ENCODE measurements around the gene PIGU. TPM values are rescaled to one million over a fixed set of nuclear protein-coding genes. Genes with fewer than 3 reads are reported as not detected.

Gene PIGU
- total and polyA plus RNA-seq, 8 donors, result 4.1 to 20.4 (median 7.9) TPM

DNA sequence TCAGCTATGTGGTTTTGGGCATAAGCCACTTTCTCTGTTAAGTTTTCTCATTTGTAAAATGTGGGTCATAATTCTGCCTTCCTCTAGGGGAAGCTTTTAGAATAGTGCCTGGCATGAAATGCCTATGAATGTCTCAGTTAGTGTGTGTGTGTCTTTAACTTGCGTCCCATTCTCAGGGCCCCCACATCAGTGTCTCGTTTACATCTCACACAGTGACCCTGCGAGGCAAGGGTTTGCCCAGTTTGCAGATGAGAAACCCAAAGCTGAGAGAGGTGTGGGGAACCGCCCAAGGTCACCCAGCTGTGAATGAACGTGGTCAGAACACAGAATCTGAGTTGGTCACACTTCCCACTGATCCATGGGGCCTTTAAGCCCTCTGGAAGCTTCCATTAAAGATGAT, 146.6 kb downstream of the PIGU start:
- DNase-seq (peak in 1 of 6 donors; percentile 30), FAIRE-seq (no peak), ATAC-seq (no peak)
- no peaks in the 10 kb centered on the region for H3K27me3 ChIP-seq
- WGBS, 2 donors, result 61 to 74% methylated on average over 5 of the region's 5 CpGs
- peaks cover 0 to 17% (median 6%) of the 10 kb centered on the region in 3 donors for H3K4me1 ChIP-seq
- no peak overlapping the region for H3K4me3 ChIP-seq
- intact Hi-C loops (cut with DNase I), result loop anchor here in 1 of 3 donors (10.0 kb wide), 1 partner anchor 234 kb away; no protein-coding TSS in a partner anchor
- peaks cover 0 to 48% (median 13%) of the 10 kb centered on the region in 3 donors for H3K36me3 ChIP-seq
- no peaks in the 10 kb centered on the region for H3K9me3 ChIP-seq
- H3K27ac ChIP-seq, result no peak overlapping the region
- TF ChIP-seq, protein P1, sequence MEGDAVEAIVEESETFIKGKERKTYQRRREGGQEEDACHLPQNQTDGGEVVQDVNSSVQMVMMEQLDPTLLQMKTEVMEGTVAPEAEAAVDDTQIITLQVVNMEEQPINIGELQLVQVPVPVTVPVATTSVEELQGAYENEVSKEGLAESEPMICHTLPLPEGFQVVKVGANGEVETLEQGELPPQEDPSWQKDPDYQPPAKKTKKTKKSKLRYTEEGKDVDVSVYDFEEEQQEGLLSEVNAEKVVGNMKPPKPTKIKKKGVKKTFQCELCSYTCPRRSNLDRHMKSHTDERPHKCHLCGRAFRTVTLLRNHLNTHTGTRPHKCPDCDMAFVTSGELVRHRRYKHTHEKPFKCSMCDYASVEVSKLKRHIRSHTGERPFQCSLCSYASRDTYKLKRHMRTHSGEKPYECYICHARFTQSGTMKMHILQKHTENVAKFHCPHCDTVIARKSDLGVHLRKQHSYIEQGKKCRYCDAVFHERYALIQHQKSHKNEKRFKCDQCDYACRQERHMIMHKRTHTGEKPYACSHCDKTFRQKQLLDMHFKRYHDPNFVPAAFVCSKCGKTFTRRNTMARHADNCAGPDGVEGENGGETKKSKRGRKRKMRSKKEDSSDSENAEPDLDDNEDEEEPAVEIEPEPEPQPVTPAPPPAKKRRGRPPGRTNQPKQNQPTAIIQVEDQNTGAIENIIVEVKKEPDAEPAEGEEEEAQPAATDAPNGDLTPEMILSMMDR (IDR thresholded peaks at IDR 0.05), result no peak

- FAIRE-seq (no peak), DNase-seq (peak in 1 of 6 donors; percentile 15), ATAC-seq (no peak)
- Histone ChIP-seq H3K4me1 (peaks cover 0 to 18% (median 6%) of the 10 kb centered on the region in 3 donors), H3K9me3 (no peaks in the 10 kb centered on the region), H3K27ac (no peak overlapping the region), H3K4me3 (no peak overlapping the region), H3K27me3 (no peaks in the 10 kb centered on the region), H3K36me3 (peaks cover 0 to 42% (median 9%) of the 10 kb centered on the region in 3 donors)
- TF ChIP-seq, protein P1 (IDR thresholded peaks at IDR 0.05), result no peak
- intact Hi-C loops (cut with DNase I), result loop anchor here in 1 of 3 donors (10.0 kb wide), 2 partner anchors 215 to 235 kb away; no protein-coding TSS in a partner anchor
- 85 to 91% methylated on average over 3 of the region's 3 CpGs for WGBS, 2 donors
Measured at GRCh38 chr20:34529742-34530141, 147.2 kb downstream of the PIGU start.

DNA sequence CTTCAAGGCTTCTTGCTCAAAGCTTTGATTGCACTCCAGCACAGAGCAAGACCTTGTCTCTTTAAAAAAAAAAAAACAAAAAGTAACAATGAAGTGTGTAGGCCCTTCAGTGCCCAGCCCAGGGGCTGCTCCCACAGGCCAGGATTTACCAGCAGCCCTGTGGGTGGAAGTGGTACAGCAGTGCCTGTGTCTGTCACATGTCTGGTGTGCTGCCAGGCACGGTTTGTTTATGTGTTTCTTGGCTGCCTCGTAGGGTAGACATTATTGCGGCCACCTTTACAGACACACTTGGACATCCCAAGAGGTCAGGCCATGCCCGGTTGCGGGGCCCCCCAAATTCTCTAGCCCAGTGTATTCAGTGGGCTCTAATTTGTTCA, 148.0 kb downstream of the PIGU start:
- FAIRE-seq, result no peak
- ATAC-seq, result peak in 1 of 4 donors; percentile 24
- Histone ChIP-seq H3K27me3 (no peaks in the 10 kb centered on the region), H3K9me3 (no peaks in the 10 kb centered on the region), H3K4me1 (peaks cover 0 to 18% (median 6%) of the 10 kb centered on the region in 3 donors), H3K4me3 (no peak overlapping the region), H3K36me3 (peaks cover 0 to 33% (median 9%) of the 10 kb centered on the region in 3 donors), H3K27ac (peak overlapping the region in 1 of 4 donors; percentile 9)
- TF ChIP-seq, protein P1 (IDR thresholded peaks at IDR 0.05), result no peak
- peak in 2 of 6 donors; percentile 15 to 34 for DNase-seq
- 46 to 47% methylated on average over 5 of the region's 5 CpGs for WGBS, 2 donors
- intact Hi-C loops (cut with DNase I), result loop anchor here in 1 of 3 donors (10.0 kb wide), 1 partner anchor 214 kb away; no protein-coding TSS in a partner anchor

DNA sequence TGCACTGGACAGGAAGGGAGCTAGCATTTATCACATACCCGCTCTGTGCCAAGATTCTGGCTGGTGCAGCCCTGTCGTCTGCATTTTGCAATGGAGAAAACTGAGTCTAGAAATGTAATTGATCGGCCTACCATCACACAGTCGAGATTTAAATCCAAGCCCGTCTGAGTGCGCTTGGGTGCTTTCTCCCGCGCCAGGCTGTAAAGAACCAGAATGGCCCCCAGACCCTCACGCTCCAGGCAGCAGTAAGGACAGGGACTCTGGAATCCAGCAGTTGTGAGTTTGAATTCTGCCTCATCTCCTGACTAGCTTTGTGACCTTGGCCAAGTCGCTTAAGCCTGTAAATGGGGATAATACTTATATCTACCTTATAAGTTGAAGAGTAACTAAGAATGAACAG, 149.9 kb downstream of the PIGU start:
- peak overlapping the region in 1 of 4 donors; percentile 9 for H3K4me3 ChIP-seq
- no peaks in the 10 kb centered on the region for H3K9me3 ChIP-seq
- peaks cover 0 to 25% (median 3%) of the 10 kb centered on the region in 3 donors for H3K36me3 ChIP-seq
- ATAC-seq (no peak), FAIRE-seq (no peak), DNase-seq (peak in 1 of 6 donors; percentile 5)
- peak overlapping the region in 2 of 4 donors; percentile 71 to 84 for H3K27ac ChIP-seq
- TF ChIP-seq, protein P1 (IDR thresholded peaks at IDR 0.05), result no peak
- intact Hi-C loops (cut with DNase I), result loop anchor here in 1 of 3 donors (10.0 kb wide), 1 partner anchor 212 kb away; no protein-coding TSS in a partner anchor
- H3K27me3 ChIP-seq, result no peaks in the 10 kb centered on the region
- 77 to 82% methylated on average over 10 of the region's 10 CpGs for WGBS, 2 donors
- peaks cover 0 to 22% (median 6%) of the 10 kb centered on the region in 3 donors for H3K4me1 ChIP-seq

DNA sequence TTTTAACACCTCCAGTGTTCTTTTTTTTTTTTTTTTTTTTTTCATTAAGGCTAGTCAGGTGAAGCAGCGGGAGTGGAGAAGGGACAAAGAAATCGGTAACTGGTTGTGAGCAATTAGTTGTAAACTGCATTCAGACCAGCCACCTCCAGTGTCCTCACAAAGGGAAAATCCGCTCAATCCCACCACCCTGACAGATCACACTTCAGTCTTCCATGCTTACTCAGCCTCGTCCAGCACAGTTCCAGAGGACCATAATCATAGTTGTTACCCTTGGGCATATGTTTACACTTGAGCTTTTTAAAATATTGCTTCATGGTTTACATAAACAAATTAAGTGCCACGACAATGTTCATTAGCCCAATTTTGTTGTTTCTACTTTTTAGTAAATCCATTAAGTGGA, 150.4 kb downstream of the PIGU start:
- intact Hi-C loops (cut with DNase I), result loop anchor here in 1 of 3 donors (10.0 kb wide), 1 partner anchor 212 kb away; no protein-coding TSS in a partner anchor
- WGBS, 2 donors, result 63% methylated on average over 5 of the region's 5 CpGs
- H3K27me3 ChIP-seq, result no peaks in the 10 kb centered on the region
- peak overlapping the region in 3 of 4 donors; percentile 49 to 84 (median 71) for H3K27ac ChIP-seq
- peaks cover 0 to 25% (median 3%) of the 10 kb centered on the region in 3 donors for H3K36me3 ChIP-seq
- no peaks in the 10 kb centered on the region for H3K9me3 ChIP-seq
- DNase-seq (peak in 1 of 6 donors; percentile 9), ATAC-seq (no peak), FAIRE-seq (no peak)
- peaks cover 0 to 22% (median 6%) of the 10 kb centered on the region in 3 donors for H3K4me1 ChIP-seq
- H3K4me3 ChIP-seq, result peak overlapping the region in 1 of 4 donors; percentile 9
- TF ChIP-seq, protein P1 (IDR thresholded peaks at IDR 0.05), result no peak

All from pancreas (tissue), 10 donors.